Esophagus muscularis mucosa (tissue), 4 donors: ENCODE data around the gene MCOLN2. TPM values are rescaled to one million over a fixed set of nuclear protein-coding genes. Genes with fewer than 3 reads are reported as not detected.
"Not testable (repeated sequence)": the region's sequence is repeated elsewhere in the genome, so short reads cannot be mapped to it uniquely, and the experiment has no call there.

ENCODE experiments used
- DNase-seq: peaks from one replicate; pipeline ENCODE4 v3.0.0-alpha.2; 2017; ENCODE audit errors: extremely low spot score
- H3K27ac ChIP-seq, 4 donors: fragments of 200-600 bp; sonication (generic); replicated peaks in 1 of 4; 1 replicate in 3 of 4; 2 replicates in 1 of 4; pipeline ENCODE4 v1.5.1; 2016 to 2019; ENCODE audit warnings: mild to moderate bottlenecking in 1 of 4
- H3K27me3 ChIP-seq, 4 donors: fragments of 200-600 bp; sonication (generic); one replicate each; pipeline versions ENCODE4 v1.5.1 to v1.6.0; 2016 to 2019
- H3K36me3 ChIP-seq, 4 donors: fragments of 200-600 bp; sonication (generic); one replicate each; pipeline ENCODE4 v1.5.1; 2016 to 2019
- H3K4me1 ChIP-seq, 4 donors: fragments of 200-600 bp; sonication (generic); one replicate each; pipeline ENCODE4 v1.5.1; 2016 to 2019
- H3K4me3 ChIP-seq, 4 donors: fragments of 200-600 bp; sonication (generic); 1 replicate in 2 of 4; 2 replicates in 2 of 4; pipeline ENCODE4 v1.5.1; 2016 to 2019; ENCODE audit warnings: mild to moderate bottlenecking in 4 of 4, moderate library complexity in 1 of 4
- H3K9me3 ChIP-seq, 4 donors: fragments of 200-600 bp; sonication (generic); 1 replicate in 3 of 4; 2 replicates in 1 of 4; pipeline ENCODE4 v1.5.1; 2016 to 2019
- CTCF ChIP-seq, 3 experiments: fragments of 200-600 bp in 2 of 3; fragments of 450-650 bp in 1 of 3; sonication (generic) in 2 of 3; IDR thresholded peaks; one replicate each; pipeline ENCODE4 v1.5.1; 2017 to 2019; ENCODE audit warnings: antibody characterized with exemption in 3 of 3, mild to moderate bottlenecking in 2 of 3, moderate library complexity in 1 of 3
- EP300 ChIP-seq: sonication (generic); formaldehyde crosslinking; IDR thresholded peaks from one replicate; pipeline ENCODE4 v1.6.1; 2017; ENCODE audit warnings: antibody characterized with exemption
- POLR2A ChIP-seq: fragments of 450-650 bp; IDR thresholded peaks from one replicate; pipeline ENCODE4 v1.6.1; 2017; ENCODE audit warnings: antibody characterized with exemption, moderate library complexity, mild to moderate bottlenecking, low read depth
- POLR2AphosphoS5 ChIP-seq, 2 donors: sonication (generic); formaldehyde crosslinking; IDR thresholded peaks; one replicate each; pipeline ENCODE4 v1.6.1; 2017; ENCODE audit warnings: antibody characterized with exemption in 2 of 2
- WGBS: methylation state at CpG from one replicate; pipeline ENCODE4 v1.1.5; 2018; 5-methylcytosine and 5-hydroxymethylcytosine counted together
- intact Hi-C: fragments of 100-400 bp; cut with DNase I; formaldehyde crosslinking; loops from one replicate; pipeline ENCODE4 v1.15.1; 2023
- total RNA-seq, 4 donors: library from RNA; depleted of rRNA; stranded (reverse); fragments of >200 nt; gene quantifications; one replicate each; pipeline versions ENCODE4 v1.1.0 to v1.2.1, GENCODE V29; 2016

MCOLN2 gene
- total RNA-seq, 4 donors from 2014 or later = under 0.01 to 0.83 (median 0.18) TPM

DNA sequence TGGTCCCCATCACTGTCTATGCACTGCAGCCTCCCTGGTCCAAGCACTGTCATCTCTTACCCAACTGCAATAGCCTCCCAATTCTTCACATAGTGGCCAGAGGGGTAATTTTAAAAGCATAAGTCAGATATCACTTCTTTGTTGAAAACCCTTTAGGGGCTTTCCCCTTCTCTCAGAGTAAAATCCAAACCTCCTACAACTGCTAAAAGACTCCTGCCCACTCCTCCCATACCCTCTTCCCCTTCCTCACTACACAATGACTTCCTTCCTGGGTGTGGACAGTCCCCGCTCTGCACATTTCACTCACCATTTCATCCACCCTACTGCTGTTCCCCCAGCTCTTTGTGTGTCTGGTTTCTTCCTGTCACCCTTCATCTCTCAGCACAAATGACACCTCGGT is 8.3 kb downstream of the MCOLN2 start:
- Histone ChIP-seq H3K27ac (no peak overlapping the region), H3K4me3 (no peak overlapping the region), H3K4me1 (no peaks in the 10 kb centered on the region), H3K36me3 (no peaks in the 10 kb centered on the region), H3K27me3 (no peaks in the 10 kb centered on the region), H3K9me3 (no peaks in the 10 kb centered on the region)
- 55% methylated on average over 2 of the region's 2 CpGs for WGBS
- no peak for TF ChIP-seq EP300
- no peak for TF ChIP-seq POLR2A
- TF ChIP-seq POLR2AphosphoS5 (IDR thresholded peaks at IDR 0.05) = no peak
- TF ChIP-seq CTCF (IDR thresholded peaks at IDR 0.05) = no peak
- DNase-seq = no peak
- intact Hi-C loops = no loop called here

DNA sequence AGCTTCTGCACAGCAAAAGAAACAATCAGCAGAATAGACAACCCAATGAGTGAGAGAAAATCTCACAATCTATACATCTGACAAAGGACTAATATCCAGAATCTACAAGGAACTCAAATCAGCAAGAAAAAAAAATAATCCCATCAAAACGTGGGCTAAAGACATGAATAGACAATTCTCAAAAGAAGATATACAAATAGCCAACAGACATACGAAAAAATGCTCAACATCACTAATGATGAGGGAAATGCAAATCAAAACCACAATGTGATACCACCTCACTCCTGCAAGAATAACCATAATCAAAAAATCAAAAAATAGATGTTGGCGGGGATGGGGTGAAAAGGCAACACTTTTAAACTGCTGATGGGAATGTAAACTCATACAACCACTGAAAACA is 10.4 kb downstream of the MCOLN2 start:
- DNase-seq, H3K4me3 ChIP-seq, H3K27ac ChIP-seq, H3K4me1 ChIP-seq, H3K36me3 ChIP-seq, intact Hi-C loops, H3K27me3 ChIP-seq, H3K9me3 ChIP-seq: not testable (repeated sequence)
- 82% methylated on average over 3 of the region's 3 CpGs for WGBS

DNA sequence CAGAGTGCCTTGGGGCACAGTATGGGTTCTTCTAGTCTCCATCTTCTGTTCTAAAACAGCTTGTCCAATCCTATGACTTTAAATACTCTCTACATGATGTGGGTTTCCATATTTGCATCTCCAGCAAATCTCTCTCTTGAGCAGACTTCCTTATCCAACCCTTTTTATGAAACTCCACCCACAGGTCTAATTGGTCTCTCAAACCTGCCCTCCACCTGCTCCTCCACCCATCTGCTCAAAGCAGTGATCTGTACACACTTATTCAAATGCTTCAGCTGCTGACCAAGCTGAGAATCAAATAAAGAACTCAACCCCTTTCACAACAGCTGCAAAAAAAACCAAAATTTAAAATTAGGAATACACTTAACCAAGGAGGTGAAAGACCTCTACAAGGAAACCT is 11.5 kb downstream of the MCOLN2 start:
- Histone ChIP-seq H3K4me1 (no peaks in the 10 kb centered on the region), H3K4me3 (no peak overlapping the region), H3K9me3 (no peaks in the 10 kb centered on the region), H3K27ac (no peak overlapping the region), H3K27me3 (no peaks in the 10 kb centered on the region), H3K36me3 (no peaks in the 10 kb centered on the region)
- DNase-seq = no peak
- intact Hi-C loops = no loop called here
- no peak for TF ChIP-seq CTCF (IDR thresholded peaks at IDR 0.05)
- TF ChIP-seq POLR2AphosphoS5 (IDR thresholded peaks at IDR 0.05) = no peak
- no peak for TF ChIP-seq EP300
- no peak for TF ChIP-seq POLR2A

DNA sequence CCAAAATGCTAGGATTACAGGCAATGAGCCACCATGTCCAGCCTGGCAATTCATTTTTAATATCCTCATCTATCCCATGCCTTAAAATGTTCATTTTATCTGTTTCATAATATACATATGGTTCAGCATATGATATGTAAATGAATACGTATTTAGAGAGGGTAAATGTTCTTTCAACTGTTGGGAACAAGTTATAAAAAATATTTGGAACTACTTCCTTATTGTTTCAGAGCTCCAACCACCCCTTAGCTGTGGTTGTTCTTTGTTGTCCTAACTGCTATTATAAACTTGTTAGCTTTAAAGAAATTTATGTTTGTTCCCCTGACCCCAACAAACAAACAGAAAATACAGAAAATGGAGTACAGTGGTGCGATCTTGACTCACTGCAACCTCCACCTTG is 14.5 kb downstream of the MCOLN2 start:
- Histone ChIP-seq H3K4me1 (no peaks in the 10 kb centered on the region), H3K36me3 (no peaks in the 10 kb centered on the region), H3K4me3 (no peak overlapping the region), H3K9me3 (peaks cover 0 to 3% (median 0%) of the 10 kb centered on the region in 4 donors), H3K27me3 (no peaks in the 10 kb centered on the region), H3K27ac (no peak overlapping the region)
- intact Hi-C loops = no loop called here
- DNase-seq = no peak
- no peak for TF ChIP-seq EP300
- TF ChIP-seq POLR2AphosphoS5 (IDR thresholded peaks at IDR 0.05) = no peak
- 85% methylated on average over 2 of the region's 2 CpGs for WGBS

DNA sequence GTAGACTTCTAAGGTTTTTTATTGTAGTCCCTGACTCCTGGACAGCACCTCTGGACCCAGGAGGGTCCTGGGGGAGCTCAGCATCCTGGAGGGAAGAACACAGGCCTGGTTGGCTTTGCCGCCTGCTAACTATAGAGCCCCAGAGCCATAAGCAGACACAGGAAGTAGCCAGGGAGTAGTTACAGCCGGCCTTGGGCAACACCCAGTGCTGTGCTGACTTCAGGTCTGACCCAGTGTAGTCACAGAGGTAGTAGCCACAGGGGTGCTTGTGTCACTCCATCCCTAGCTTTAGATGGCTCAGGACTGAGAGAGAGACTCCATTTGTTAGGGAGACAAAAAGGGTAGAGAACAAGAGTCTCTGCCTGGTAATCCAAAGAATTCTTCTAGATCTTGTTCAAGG is 21.9 kb downstream of the MCOLN2 start:
- Histone ChIP-seq H3K36me3 (no peaks in the 10 kb centered on the region), H3K4me1 (no peaks in the 10 kb centered on the region), H3K27ac (no peak overlapping the region), H3K4me3 (no peak overlapping the region), H3K9me3 (peaks cover 0 to 3% (median 0%) of the 10 kb centered on the region in 4 donors), H3K27me3 (no peaks in the 10 kb centered on the region)
- intact Hi-C loops = no loop called here
- no peak for TF ChIP-seq POLR2A
- TF ChIP-seq EP300 = no peak
- no peak for TF ChIP-seq POLR2AphosphoS5 (IDR thresholded peaks at IDR 0.05)
- TF ChIP-seq CTCF (IDR thresholded peaks at IDR 0.05) = no peak
- 50% methylated on average over 2 of the region's 2 CpGs for WGBS
- no peak for DNase-seq

GRCh38 chr1:84973498-84974334 is 23.2 kb downstream of the MCOLN2 start:
- Histone ChIP-seq H3K27ac (no peak overlapping the region), H3K4me1 (no peaks in the 10 kb centered on the region), H3K9me3 (no peaks in the 10 kb centered on the region), H3K4me3 (no peak overlapping the region), H3K27me3 (no peaks in the 10 kb centered on the region), H3K36me3 (no peaks in the 10 kb centered on the region)
- TF ChIP-seq EP300 (no peak), POLR2A (no peak), CTCF (IDR thresholded peaks at IDR 0.05) (no peak)
- intact Hi-C loops = no loop called here
- WGBS = 73% methylated on average over 7 of the region's 7 CpGs
- DNase-seq = no peak
